IMR-90 (cell line): ENCODE results near the gene ILF3. TPM values are rescaled to one million over a fixed set of nuclear protein-coding genes. Genes with fewer than 3 reads are reported as not detected.

ENCODE experiments used
- ATAC-seq: fragments of 200-7000 bp; cut with Tn5 transposase; 2 replicates; pipeline ENCODE4 v1.9.1; 2020; ENCODE audit warnings: low read depth, mild to moderate bottlenecking, moderate library complexity
- BruUV-seq: library from RNA; stranded (reverse); fragments of 400-500 nt; replicated peaks from 2 replicates; lab custom pipeline; 2021; lab: Mats Ljungman, UMichigan
- CTCF ChIA-PET: fragments of 300-600 bp; formaldehyde crosslinking; extraction: SDS; loops from one replicate; lab custom pipeline; 2021; ENCODE audit warnings: antibody characterized with exemption; lab: Yijun Ruan, JAX
- POLR2A ChIA-PET: fragments of 300-600 bp; sonication (Branson Sonifier 250); formaldehyde crosslinking; loops from one replicate; lab custom pipeline; 2022; ENCODE audit warnings: antibody characterized with exemption; ENCODE audit not compliant: unreplicated experiment; lab: Charles Lee
- DNase-seq: peaks from one replicate; pipeline ENCODE4 v3.0.0; 2013
- H2AFZ ChIP-seq: replicated peaks from 2 replicates; pipeline ENCODE3; 2013; ENCODE audit warnings: low read length, mild to moderate bottlenecking; ENCODE audit not compliant: poor library complexity
- H2AK5ac ChIP-seq: 2 replicates; pipeline ENCODE4 v1.6.1; 2013; ENCODE audit warnings: low read depth, low read length, inconsistent platforms
- H2AK9ac ChIP-seq: replicated peaks from 2 replicates; pipeline ENCODE3; 2013; ENCODE audit warnings: mild to moderate bottlenecking, low read depth, low read length, moderate library complexity; ENCODE audit not compliant: poor library complexity
- H2BK120ac ChIP-seq: 2 replicates; pipeline ENCODE4 v1.6.1; 2013; ENCODE audit warnings: low read depth, low read length, inconsistent platforms
- H2BK15ac ChIP-seq: 3 replicates; pipeline ENCODE4 v1.6.1; 2013; ENCODE audit warnings: low read depth, low read length, inconsistent platforms
- H2BK20ac ChIP-seq: 2 replicates; pipeline ENCODE4 v1.6.1; 2013; ENCODE audit warnings: low read depth, mild to moderate bottlenecking, inconsistent platforms, low read length, moderate library complexity
- H2BK5ac ChIP-seq: 2 replicates; pipeline ENCODE4 v1.6.1; 2013; ENCODE audit warnings: mild to moderate bottlenecking, low read depth, low read length, inconsistent platforms; ENCODE audit not compliant: poor library complexity, severe bottlenecking
- H3K14ac ChIP-seq: replicated peaks from 2 replicates; pipeline ENCODE4 v1.6.1; 2013; ENCODE audit warnings: low read depth, low read length, inconsistent platforms
- H3K18ac ChIP-seq: 2 replicates; pipeline ENCODE4 v1.6.1; 2013; ENCODE audit warnings: low read depth, low read length, control low read depth
- H3K23ac ChIP-seq: 2 replicates; pipeline ENCODE4 v1.6.1; 2013; ENCODE audit warnings: low read depth, low read length, inconsistent platforms
- H3K27ac ChIP-seq: 2 replicates; pipeline ENCODE4 v1.5.1; 2013; ENCODE audit warnings: mild to moderate bottlenecking, control low read depth, low read length; ENCODE audit not compliant: insufficient read depth
- H3K27me3 ChIP-seq: 2 replicates; pipeline ENCODE4 v1.6.1; 2013; ENCODE audit warnings: low read length; ENCODE audit not compliant: control insufficient read depth, insufficient read depth
- H3K36me3 ChIP-seq: 2 replicates; pipeline ENCODE4 v1.6.1; 2013; ENCODE audit warnings: low read length, mixed read lengths; ENCODE audit not compliant: control insufficient read depth, insufficient read depth
- H3K4ac ChIP-seq: 2 replicates; pipeline ENCODE4 v1.6.1; 2013; ENCODE audit warnings: low read depth, low read length, inconsistent platforms
- H3K4me1 ChIP-seq: 2 replicates; pipeline ENCODE4 v1.6.1; 2013; ENCODE audit warnings: low read length, mixed read lengths; ENCODE audit not compliant: control insufficient read depth, insufficient read depth
- H3K4me2 ChIP-seq: 2 replicates; pipeline ENCODE4 v1.6.1; 2013; ENCODE audit warnings: low read depth, mild to moderate bottlenecking, control low read depth, low read length, moderate library complexity
- H3K4me3 ChIP-seq: 2 replicates; pipeline ENCODE4 v1.5.1; 2013; ENCODE audit warnings: low read depth, mild to moderate bottlenecking, control low read depth, low read length, moderate library complexity; ENCODE audit not compliant: insufficient read depth
- H3K56ac ChIP-seq: 2 replicates; pipeline ENCODE4 v1.6.1; 2013; ENCODE audit warnings: low read length, inconsistent platforms; ENCODE audit not compliant: insufficient read depth; ENCODE audit errors: extremely low read depth
- H3K79me1 ChIP-seq, 2 experiments: 2 replicates each; pipeline ENCODE4 v1.6.1; 2013; ENCODE audit warnings: low read length in 2 of 2, inconsistent platforms in 1 of 2, low read depth in 1 of 2
- H3K9ac ChIP-seq: 2 replicates; pipeline ENCODE4 v1.6.1; 2013; ENCODE audit warnings: low read depth, low read length, control low read depth
- H3K9me1 ChIP-seq: 2 replicates; pipeline ENCODE4 v1.6.1; 2013; ENCODE audit warnings: low read length, inconsistent platforms; ENCODE audit not compliant: insufficient read depth
- H3K9me3 ChIP-seq: 2 replicates; pipeline ENCODE4 v1.6.1; 2013; ENCODE audit warnings: low read length; ENCODE audit not compliant: control insufficient read depth, insufficient read depth
- H4K20me1 ChIP-seq: 2 replicates; pipeline ENCODE4 v1.6.1; 2013; ENCODE audit warnings: low read length, inconsistent platforms; ENCODE audit not compliant: insufficient read depth
- H4K5ac ChIP-seq: 2 replicates; pipeline ENCODE4 v1.6.1; 2013; ENCODE audit warnings: mild to moderate bottlenecking, low read depth, low read length, control low read depth
- H4K8ac ChIP-seq, 2 experiments: 2 replicates each; pipeline ENCODE4 v1.6.1; 2013; ENCODE audit warnings: low read depth in 2 of 2, low read length in 2 of 2, control low read depth in 1 of 2, inconsistent platforms in 1 of 2
- H4K91ac ChIP-seq: 2 replicates; pipeline ENCODE4 v1.6.1; 2013; ENCODE audit warnings: low read depth, low read length, inconsistent platforms; ENCODE audit not compliant: insufficient read depth
- CTCF ChIP-seq: conservative IDR thresholded peaks from 2 replicates; pipeline ENCODE4 v1.5.1; 2012; ENCODE audit warnings: mild to moderate bottlenecking, low read depth, low read length, improper control_type of control experiment
- FOS ChIP-seq: fragments of 150-350 bp; IDR thresholded peaks from 2 replicates; pipeline ENCODE4 v1.6.1; 2016; ENCODE audit warnings: low read depth, low read length
- RAD21 ChIP-seq: IDR thresholded peaks from 2 replicates; pipeline ENCODE4 v1.6.1; 2012; ENCODE audit warnings: low read length, improper control_type of control experiment
- SMC3 ChIP-seq: fragments of 150-350 bp; IDR thresholded peaks from 2 replicates; pipeline ENCODE4 v1.6.1; 2016; ENCODE audit warnings: low read depth, mild to moderate bottlenecking, antibody characterized with exemption, low read length, moderate library complexity
- WGBS, 2 experiments: methylation state at CpG; one replicate each; pipeline versions ENCODE4 v1.1.5 to v1.1.7; 2013; ENCODE audit warnings: missing lambda C conversion rate in 2 of 2; ENCODE audit not compliant: insufficient read length in 1 of 2; ENCODE audit errors: extremely low coverage in 2 of 2; 5-methylcytosine and 5-hydroxymethylcytosine counted together
- dilution Hi-C: fragments of 300-500 bp; cut with HindIII; formaldehyde crosslinking; loops from one replicate; pipeline ENCODE4 v1.14.3; 2018; ENCODE audit warnings: low sequenced_read_pairs; ENCODE audit not compliant: unreplicated experiment
- in situ Hi-C: fragments of 300-500 bp; cut with MboI; formaldehyde crosslinking; loops from 3 replicates; pipeline ENCODE4 v1.14.3; 2019; ENCODE audit warnings: low sequenced_read_pairs, inconsistent platforms, mixed read lengths
- intact Hi-C: fragments of 100-400 bp; cut with micrococcal nuclease; formaldehyde crosslinking; loops from 2 replicates; pipeline ENCODE4 v1.10.0; 2022
- polyA plus RNA-seq, 3 experiments: library from polyadenylated mRNA; depleted of rRNA; stranded (reverse); fragments of >200 nt; gene quantifications; 2 replicates each; pipeline ENCODE4 v1.2.3, GENCODE V29; 2012; ENCODE audit warnings: low replicate concordance in 1 of 3
- total RNA-seq: library from RNA; depleted of rRNA; stranded (reverse); fragments of >200 nt; gene quantifications from 2 replicates; pipeline ENCODE4 v1.2.3, GENCODE V29; 2012

ILF3 gene
- total and polyA plus RNA-seq, 2 of the 4 experiments (the other 2 are of a cell fraction), result 120 to 166 TPM

- Histone ChIP-seq H3K14ac (no peak overlapping the region), H2AFZ (no peak overlapping the region), H3K56ac (no peak overlapping the region), H3K4me2 (no peak overlapping the region), H2BK120ac (no peak overlapping the region), H3K4me1 (peaks cover 4% of the 10 kb centered on the region), H4K5ac (no peak overlapping the region), H3K23ac (peak overlapping the region; percentile 66; the same call in 1 of the 2 replicates), H2BK20ac (no peak overlapping the region), H3K4me3 (no peak overlapping the region), H4K20me1 (peaks cover 3% of the 10 kb centered on the region; the same call in 1 of the 2 replicates), H3K4ac (no peak overlapping the region), H4K91ac (no peak overlapping the region), H2BK15ac (no peak overlapping the region), H2AK9ac (no peak overlapping the region), H3K9me3 (no peaks in the 10 kb centered on the region), H3K18ac (no peak overlapping the region), H3K36me3 (no peaks in the 10 kb centered on the region; the same call in 1 of the 2 replicates), H4K8ac (no peak overlapping the region), H3K27me3 (no peaks in the 10 kb centered on the region), H3K9ac (no peak overlapping the region), H2BK5ac (no peak overlapping the region), H3K27ac (no peak overlapping the region), H3K79me1 (peaks cover 22 to 72% of the 10 kb centered on the region in 2 experiments), H3K9me1 (0 out of 2 replicates have a peak, but pooled peaks cover 7% of the 10 kb centered on the region), H2AK5ac (no peak overlapping the region)
- ATAC-seq, result no peak
- no peak for DNase-seq
- POLR2A ChIA-PET, result interaction anchor here (0.7 kb wide), 1 partner anchor 10 kb away, joined by 3 read pairs; no protein-coding TSS in a partner anchor
- 100% methylated on average over 2 of the region's 5 CpGs; no CpG with 5 or more reads in 1 of the 2 experiments for WGBS, 2 experiments
- in situ Hi-C loops (no loop called here), intact Hi-C loops (no loop called here), dilution Hi-C loops (no loop called here)
- CTCF ChIA-PET, result no interaction called here
- no TSS peak for BruUV-seq
- TF ChIP-seq SMC3 (no peak), FOS (no peak), CTCF (no peak), RAD21 (no peak)
Observed at GRCh38 chr19:10611907-10612306, 42.2 kb upstream of the ILF3 start.
